Measurements from ENCODE around the gene TBC1D9. TPM values are rescaled to one million over a fixed set of nuclear protein-coding genes. Genes with fewer than 3 reads are reported as not detected.
"Not testable (repeated sequence)": the region's sequence is repeated elsewhere in the genome, so short reads cannot be mapped to it uniquely, and the experiment has no call there.

Gene TBC1D9
- not detected for total RNA-seq

DNA sequence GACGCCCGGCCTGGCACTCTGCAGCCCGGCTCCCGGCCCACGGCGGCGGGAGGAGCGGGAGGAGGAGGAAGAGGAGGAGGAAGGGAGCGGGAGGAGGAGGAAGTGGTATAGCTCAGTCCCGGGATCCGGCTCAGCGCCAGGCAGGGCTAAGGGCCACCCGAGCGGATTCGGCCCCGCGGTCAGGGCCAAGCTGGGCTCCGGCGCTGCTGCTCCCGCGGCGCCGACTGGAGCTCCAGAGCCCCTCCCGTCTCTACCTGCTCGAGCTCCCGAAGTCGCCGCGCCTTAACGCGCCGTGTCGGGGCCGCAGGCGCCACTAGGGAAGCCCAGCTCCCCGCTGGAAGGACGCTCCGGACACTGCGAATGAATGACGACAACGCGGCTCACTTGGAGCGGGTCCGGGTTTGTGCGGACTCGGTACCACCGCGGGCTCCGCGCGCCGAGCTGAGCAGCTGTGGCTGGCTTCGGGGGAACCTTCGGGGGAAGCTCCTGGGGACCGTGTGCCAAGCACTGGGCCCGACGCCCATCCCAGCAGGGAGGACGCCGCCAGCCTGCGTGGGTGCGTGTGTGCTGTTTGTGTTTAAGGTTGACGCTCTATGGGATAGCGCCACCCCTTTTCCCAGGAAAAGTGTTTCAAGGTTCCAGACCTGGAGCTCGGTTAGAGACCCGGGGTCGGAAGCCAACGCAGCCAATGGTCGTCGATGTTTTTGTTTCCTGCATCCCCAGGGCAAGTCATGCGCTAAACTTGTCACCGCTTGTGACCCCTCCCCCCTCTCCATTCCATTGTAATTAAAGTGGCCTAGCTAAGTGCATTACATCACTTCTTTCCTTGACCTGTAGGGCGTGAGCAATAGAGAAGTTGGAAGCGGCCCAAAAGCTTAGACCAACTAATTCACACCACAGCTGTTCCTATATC lies at the start of gene TBC1D9:
Gene TBC1D9, minus strand, starts transcription at position 67 of the 913 bp plus-strand sequence. CDS start 340 bp downstream, outside the sequence.
- no peak for DNase-seq

DNA sequence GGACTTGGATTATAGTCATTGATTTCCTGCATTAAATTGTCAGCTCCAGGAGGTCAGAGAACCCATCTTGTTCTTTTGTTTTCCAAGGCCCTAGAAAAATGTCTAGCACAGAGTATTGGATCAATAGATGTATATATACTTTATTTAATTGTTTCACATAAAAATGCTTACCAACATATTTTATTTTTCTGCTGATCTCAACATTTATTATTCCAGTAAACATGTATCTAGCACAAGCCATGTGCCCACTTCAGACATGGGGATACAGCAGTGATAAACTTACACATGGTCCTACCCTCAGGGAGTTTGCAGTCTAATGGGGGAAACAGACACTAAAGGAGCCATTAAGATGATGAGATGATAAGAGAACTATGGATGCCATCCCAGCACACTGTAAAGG lies 49.1 kb upstream of the TBC1D9 start:
- no peak for DNase-seq

DNA sequence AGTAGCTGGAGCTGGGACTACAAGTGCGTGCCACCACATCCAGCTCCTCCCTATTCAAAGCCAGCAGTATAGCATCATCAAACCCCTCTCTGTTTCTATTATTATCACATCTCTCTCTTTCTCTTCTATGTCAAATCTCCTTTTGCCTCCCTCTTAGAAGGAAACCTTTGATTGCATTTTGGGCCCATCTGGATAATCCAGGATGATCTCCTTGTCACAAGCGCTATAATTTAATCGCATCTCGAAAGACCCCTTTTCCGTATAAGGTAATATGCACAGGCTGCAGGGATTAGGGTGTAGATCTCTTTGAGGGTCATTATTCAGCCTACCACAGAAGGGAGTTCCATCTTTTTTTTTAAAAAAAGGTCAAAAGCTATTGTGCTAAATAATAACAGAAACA lies 46.4 kb upstream of the TBC1D9 start:
- no peak for DNase-seq

DNA sequence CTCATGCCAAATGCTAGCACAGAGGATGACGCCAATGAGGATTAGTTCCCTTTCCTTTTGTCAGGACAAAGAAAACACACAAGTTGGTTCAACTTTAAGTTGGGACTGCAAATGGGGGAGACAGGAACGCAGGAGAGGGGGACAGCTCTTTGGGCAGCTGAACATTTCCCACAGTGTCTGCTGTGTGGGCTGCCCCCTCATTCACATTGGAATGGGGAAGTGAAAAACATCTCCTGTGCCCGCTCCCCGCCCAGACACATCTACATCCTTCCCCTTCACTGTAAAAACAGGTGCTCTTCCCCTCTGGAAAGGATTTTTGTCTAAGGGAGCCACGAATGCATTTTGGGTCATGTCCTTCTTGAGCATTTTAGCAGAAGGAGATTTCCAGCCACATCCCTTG lies 44.5 kb upstream of the TBC1D9 start:
- DNase-seq, result no peak

DNA sequence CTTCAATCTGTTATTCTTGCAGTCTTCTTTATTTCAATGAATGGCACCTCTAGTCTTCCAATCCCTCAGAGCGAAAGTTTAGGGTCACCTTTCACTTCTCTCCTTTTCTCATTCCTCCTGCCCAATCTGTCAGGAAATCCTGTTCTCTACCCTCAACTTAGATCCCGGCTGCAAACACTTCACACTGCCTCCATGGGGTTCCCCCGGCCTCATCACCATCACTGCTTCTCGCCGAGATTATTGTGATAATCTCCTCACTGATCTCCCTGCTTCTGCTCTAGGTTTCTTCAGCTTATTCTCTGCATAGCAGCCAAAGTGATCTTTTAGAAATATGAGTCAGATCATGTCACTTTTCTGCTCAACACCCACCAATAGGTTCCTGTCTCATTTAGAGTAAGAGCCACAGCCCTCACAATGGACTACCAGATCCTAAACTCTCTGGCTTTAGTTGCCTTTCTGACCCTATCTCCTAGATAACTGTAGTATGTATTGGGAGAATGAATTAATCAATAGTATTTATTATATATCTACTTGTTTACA lies 43.6 kb upstream of the TBC1D9 start:
- no peak for DNase-seq

DNA sequence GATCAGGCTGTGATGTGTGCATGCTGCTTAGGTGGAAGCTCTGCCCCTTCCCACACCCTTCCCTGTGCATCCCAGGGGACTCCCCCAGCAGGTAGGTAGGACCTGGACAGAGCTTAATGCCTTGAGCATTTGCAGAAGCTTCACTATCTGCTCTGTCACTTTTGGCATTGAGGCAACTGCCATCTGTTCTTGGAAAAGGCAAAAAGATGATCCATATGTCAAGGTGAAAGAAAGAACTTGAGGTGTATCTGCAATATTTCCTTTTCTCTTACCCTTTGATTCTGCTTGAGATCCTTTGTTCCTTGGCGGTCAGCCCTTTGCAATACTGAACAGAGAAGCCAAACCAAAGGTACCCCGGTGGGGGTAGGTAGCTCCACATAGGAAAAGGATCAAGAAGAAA lies 37.1 kb upstream of the TBC1D9 start:
- DNase-seq, result no peak

DNA sequence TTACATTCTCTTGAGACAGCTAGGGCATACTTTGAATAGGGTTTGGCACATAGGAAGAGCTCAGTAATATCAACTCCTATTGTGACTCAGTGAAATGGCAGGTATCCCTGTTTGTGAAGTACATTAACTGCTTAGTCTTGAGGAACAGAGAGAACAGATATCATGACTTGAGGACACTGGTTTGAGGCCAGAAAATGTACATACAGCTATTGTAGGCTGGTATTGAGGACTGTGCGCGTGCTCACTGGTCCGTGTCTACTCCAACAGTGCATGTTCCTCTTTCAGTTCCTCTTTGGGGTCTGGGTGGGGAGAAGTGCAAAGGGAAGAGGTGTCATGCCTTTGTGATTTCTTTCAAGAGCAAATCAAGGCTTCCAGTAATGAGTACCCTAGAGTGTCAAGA lies 34.6 kb upstream of the TBC1D9 start:
- no peak for DNase-seq

DNA sequence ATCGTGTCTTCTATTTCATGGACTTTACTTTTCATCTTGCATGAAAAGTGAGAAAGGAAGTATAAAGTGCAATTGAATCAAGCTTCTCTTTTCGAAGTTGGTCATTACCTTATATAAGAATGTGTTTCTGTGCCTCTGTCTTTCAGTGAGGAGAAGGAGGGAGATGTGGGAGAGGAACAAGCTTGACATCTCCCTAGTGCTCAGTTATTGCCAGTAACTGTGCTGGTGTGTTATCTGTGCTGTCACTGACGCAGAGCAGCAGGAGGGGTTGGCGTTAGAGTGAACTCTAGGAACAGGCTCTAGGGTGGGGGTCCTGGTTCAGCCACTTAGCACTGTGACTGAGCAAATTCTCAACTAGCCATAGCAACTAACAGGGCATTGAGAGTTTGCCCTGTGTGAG lies 34.0 kb upstream of the TBC1D9 start:
- DNase-seq, result no peak

DNA sequence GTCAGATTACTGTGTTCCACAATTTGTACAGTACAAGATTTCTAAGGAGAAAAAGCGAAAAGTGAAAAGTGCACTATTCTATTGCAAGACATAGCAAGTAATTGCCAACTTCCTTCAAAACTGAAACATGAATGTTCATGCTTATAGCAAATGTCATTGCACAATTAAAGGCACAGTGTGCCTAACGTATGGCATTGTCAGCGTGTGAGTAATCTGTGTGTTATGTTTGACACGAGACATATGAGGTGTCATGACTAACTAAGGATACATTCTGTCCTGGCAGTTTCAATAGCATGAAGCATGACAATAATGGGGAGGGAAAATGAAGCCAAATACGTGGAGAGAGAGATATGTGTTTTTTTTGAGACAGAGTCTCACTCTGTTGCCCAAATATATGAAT lies 33.6 kb upstream of the TBC1D9 start:
- DNase-seq, result no peak

DNA sequence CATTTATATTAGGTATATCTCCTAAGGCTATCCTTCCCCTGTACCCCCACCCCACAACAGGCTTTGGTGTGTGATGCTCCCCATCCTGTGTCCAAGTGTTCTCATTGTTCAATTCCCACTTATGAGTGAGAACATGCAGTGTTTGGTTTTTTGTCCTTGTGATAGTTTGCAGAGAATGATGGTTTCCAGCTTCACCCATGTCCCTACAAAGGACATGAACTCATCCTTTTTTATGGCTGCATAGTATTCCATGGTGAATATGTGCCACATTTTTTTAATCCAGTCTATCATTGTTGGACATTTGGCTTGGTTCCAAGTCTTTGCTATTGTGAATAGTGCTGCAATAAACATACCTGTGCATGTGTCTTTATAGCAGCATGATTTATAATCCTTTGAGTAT lies 26.6 kb upstream of the TBC1D9 start:
- not testable (repeated sequence) for DNase-seq

DNA sequence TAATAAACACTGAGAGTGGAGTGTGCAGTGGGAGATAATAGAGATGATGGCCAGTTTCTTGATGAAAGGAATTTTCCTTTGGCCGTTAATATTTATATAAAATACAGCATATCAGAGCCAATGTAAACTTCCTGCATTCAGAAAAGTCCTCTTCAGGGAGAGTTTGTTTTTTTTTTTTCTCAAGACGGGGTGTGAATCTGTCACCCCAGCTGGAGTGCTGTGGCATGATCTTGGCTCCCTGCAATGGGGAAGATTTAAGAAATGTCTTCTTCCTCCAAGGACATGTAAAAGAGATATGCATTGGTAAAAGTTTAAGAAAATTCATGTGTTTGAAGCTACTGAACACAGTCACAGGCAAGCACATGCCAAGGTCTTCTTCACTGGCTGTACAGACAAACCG lies 25.4 kb upstream of the TBC1D9 start:
- DNase-seq, result no peak

DNA sequence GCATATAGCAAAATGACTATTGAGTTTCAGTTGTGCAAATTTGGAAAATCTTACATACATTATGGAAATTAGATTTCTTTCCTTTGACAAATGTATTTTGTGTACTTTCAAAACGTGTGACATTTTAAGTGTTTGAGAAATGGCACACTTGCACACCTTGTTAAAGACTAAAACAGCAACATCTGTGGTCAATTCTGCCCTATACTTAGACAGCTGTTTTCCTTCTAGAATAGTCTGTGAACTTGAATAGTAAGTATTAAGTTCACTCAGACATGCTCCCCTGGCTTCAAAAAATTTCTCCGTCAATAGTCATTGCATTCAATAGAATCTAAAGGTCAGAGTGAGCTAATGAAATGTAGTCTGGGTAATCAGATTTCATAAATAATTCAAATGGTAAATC lies 21.7 kb upstream of the TBC1D9 start:
- DNase-seq, result no peak

DNA sequence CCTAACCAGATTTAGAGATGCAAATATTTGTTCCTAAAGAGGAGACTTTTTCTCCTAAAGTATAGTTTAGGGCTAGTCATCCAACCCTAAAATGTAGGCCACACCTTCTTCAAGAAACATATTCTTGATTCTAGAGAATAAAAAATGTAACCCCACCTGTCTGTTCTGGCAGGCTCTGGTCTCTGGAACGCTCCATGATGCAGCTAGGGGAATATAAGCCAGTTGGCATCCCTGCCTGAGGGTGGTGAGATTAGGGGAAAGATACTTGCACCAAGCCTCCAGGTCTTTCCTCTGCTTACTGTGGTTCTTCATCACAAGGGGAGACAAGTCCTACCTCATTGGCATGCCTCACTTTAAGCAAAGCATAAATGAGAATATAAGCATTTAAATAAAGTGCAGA lies 21.2 kb upstream of the TBC1D9 start:
- no peak for DNase-seq

DNA sequence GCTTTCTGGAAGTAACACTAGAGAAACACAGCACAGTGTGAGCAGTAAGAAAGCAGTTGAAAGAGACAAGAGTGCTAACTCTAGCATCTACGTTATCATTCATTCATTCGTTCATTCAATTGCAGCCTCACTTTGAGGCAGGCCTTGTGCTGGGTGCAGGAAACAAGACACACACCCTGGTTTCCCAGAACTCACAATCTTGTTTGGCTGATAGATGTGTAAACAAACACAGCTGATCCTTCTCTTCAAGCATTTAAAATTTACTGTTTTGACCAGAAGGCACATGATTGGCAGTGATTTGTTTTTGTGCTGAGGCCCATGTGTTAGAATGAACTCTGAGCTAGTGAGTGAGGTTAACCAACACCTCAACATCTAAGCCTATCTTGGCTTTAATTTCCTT lies 20.4 kb upstream of the TBC1D9 start:
- no peak for DNase-seq

DNA sequence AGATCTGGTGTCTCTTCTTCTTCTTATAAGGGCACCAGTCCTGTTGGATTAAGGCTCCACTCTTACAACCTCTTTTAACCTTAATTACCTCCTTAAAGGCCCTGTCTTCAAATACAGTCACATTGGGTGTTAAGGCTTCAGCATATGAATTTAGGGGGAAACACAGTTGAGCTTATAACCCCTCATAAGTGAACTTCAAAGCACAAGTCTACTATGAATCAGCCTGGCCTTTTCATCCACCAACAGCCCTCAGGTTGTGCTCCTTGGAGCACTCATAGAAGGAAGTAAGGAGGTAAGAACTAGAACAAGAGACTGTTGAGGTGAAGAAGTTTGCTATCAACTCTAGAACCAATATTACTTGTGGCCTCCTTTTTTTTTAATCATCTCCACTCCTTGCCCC lies 18.8 kb upstream of the TBC1D9 start:
- DNase-seq, result no peak

DNA sequence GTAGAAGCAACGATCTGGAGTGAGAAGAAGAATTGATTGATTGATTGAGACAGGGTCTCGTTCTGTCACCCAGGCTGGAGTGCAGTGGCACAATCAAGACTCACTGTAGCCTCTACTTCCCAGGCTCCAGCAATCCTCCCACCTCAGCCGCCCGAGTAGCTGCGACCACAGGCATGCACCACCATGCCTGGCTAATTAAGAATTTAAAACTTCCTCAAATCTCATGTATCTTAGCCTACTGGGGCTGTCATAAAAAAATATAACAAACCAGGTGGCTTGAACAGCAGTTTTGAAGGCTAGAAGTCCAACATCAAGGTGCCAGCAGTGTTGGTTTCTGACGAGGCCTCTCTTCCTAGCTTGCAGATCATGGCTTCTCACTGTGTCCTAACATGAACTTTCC lies 18.3 kb upstream of the TBC1D9 start:
- DNase-seq, result no peak

DNA sequence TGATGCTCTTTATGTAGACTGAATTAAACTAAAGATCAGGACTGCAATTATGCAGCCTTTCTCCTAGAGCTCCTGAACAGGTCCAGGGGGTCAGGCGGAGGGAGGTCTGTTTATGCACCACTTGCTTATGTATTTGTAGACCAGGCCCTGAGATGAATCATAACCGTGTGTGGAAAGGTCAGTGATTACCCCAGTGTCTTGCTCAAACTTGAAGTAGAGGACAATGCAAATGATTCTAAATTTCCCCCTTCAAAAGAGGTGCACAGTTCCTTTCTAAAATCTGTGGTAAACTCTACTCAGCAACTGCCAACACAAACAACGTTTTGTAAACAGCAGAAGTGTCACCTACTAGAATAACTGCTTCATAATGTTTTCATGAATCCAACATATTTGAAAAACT lies 13.0 kb upstream of the TBC1D9 start:
- DNase-seq, result no peak

DNA sequence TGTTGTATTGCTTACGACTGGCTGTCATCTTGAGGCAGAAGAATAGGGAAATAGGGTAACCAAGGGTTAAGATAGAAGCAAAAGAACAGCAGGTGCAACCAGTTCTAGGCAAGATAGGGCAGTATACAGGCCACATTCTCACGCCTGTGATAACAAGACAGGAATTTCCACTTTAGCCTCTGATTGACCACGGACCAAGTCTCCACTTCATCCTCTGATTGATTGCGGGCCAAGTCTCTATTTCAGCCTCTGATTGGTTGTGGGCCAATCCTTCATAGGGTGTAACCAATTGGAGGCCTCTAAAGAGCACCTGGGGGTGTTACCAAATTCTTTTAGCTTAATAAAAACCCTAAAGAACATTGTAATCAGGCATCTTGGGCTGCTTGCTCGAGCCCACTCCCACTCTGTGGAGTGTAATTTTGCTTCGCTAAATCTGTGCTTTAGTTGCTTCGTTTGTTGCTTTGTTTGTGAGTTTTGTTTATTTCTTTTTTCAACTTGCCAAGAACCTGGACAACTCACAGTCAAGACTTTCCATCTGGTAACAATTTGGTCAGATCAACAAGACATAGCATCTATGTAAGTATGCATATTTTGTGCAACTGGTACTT lies 8.7 kb upstream of the TBC1D9 start:
- DNase-seq, result no peak

DNA sequence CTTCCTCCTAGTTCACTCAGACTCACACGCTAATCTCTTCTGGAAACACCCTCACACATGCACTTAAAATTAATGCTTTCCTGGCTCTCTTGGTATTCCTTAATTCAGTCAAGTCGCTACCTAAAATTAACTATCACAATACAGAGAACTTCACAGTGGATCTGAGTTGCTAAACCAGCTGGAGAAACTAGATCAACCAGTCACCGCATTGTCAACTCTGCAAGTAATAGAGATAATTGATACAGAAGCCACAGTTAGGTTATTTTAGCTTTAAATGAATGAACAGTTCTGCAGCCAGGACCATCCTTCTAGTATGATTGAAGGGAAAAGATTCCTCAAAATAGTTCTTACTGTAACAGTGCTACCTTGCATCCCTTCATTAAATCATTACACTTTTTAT lies 6.0 kb upstream of the TBC1D9 start:
- no peak for DNase-seq

DNA sequence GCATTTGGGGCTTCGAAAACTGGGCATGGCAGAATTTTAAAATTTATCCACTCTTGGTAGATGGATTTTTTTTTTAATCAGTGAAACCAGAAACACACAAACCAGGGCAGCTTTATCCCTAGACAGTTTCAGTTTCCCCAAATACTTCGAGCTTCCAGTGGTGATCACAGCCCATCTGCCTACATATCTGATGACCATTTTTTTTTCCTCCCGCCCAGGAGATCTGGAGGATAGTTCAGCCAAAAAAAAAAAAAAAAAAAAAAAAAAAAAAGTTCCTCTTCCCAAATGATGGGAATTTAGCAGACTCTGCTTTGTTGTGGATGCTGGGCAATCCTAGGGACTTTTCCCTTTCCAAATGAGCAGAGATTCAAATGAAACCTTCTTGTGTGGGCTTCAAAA lies 1.0 kb upstream of the TBC1D9 start:
- no peak for DNase-seq

DNA sequence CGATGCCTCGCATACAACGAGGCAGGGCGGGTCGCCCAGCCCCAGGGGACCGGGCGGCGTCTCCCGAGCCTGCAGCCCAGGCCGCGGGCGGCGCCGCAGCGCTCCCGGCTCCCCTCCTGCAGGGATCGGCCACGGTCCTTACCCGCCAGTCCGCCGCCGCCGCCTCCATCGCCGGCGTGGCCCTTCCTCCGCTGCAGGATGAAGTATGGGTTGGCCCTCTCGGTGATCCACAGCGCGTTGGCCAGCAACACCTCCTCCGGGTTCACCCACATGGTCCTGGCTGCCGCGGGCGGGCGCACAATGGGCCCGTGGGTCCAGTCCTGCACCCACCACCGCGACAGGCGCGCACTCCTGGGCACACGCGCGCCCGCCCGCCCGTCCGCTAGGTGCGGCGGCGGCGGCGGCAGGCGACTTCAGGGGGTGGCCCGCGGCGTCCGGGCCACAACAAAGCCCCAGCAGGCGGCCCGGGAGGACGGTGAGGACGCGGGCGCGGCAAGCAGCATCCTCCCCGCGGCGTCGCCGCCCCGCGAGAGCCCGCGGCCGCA lies 339 bp downstream of the TBC1D9 start:
- DNase-seq, result no peak

DNA sequence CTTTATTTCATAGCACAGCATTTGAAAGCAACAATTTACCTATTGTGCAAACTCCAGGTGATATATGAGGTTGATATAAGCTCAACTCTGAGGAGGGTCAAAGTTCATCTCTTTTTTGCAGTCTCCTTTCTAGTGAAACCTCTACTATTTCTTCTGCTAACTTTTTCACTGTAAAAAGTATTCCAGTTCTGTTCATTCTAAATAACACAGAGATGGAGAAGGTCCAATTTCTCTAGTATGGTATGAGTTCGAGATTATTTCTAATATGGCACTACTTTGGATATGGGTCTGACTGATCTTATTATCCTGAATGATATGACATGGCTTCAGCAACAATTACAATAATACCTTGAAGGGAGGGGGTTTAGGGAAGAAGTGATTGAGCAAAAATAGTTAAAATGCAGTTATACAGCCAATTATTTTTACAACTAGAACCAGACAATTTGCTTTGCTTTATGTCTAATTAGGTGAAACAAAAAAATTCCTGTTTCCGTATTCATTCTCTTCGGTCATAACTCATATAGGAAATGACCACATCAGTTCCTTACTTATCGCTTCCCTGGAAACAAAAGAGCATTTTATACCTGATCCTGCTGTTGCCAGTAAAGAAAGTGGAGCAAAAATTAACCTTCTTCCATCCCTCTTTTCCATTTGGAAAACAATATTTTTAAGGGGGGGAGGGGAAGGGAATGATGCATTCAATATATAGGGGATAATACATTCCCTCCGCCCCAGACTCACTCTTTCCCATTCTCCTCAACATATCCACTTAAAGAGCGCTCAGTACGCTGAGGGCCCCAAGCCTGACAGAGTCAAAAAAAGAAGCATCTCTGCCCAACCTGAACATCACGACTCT lies 1.0 kb downstream of the TBC1D9 start:
- no peak for DNase-seq

DNA sequence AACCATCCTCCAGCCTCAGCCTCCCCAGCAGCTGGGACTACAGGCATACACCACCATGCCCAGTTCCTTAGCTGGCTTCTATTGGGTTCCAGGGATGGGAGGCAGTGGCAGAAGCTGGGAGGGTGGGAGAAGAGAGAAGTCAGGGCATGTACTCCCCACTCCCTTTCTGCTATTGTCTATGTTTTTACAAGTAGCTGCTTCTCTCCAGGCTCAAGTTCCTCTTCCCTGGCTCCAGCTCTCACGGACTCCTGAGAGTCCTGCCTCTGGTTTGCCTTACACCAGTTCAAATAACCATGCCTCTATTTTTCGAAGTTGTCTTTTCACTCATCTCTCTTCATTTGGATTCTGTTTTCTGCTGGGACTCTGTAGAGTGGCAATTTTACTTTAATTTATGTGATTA lies 2.9 kb downstream of the TBC1D9 start:
- no peak for DNase-seq

All from effector CD4-positive, alpha-beta T cell (primary cell).